Naive B cell (primary cell): ENCODE results near the gene PNLIPRP2. TPM values are rescaled to one million over a fixed set of nuclear protein-coding genes. Genes with fewer than 3 reads are reported as not detected.

Experiments
- ATAC-seq, 2 donors: fragments of 150-1000 bp; cut with Tn5 transposase; 2 replicates each; pipeline ENCODE4 v1.10.0; 2021; ENCODE audit warnings: low read depth in 2 of 2, mild to moderate bottlenecking in 2 of 2, moderate library complexity in 2 of 2
- DNase-seq: peaks from one replicate; pipeline ENCODE4 v3.0.0; 2022
- H3K27ac Mint-ChIP-seq, 6 donors: one replicate each; pipeline ENCODE4 v1.8.0; 2020 to 2022; ENCODE audit warnings: mild to moderate bottlenecking in 6 of 6, mixed read lengths in 6 of 6, moderate library complexity in 5 of 6, inconsistent platforms in 2 of 6
- H3K27me3 Mint-ChIP-seq, 3 donors: one replicate each; pipeline ENCODE4 v1.8.0; 2021 to 2022; ENCODE audit warnings: mixed read lengths in 3 of 3, mild to moderate bottlenecking in 1 of 3
- H3K36me3 Mint-ChIP-seq, 2 donors: one replicate each; pipeline ENCODE4 v1.8.0; 2020 to 2022; ENCODE audit warnings: mixed read lengths in 2 of 2, inconsistent platforms in 1 of 2, mild to moderate bottlenecking in 1 of 2
- H3K4me1 Mint-ChIP-seq, 3 donors: one replicate each; pipeline ENCODE4 v1.8.0; 2020 to 2022; ENCODE audit warnings: mixed read lengths in 3 of 3, inconsistent platforms in 1 of 3, mild to moderate bottlenecking in 1 of 3, moderate library complexity in 1 of 3
- H3K4me3 Mint-ChIP-seq, 8 donors: one replicate each; pipeline ENCODE4 v1.8.0; 2020 to 2022; ENCODE audit warnings: mild to moderate bottlenecking in 8 of 8, mixed read lengths in 8 of 8, moderate library complexity in 8 of 8, inconsistent platforms in 2 of 8
- H3K9me3 Mint-ChIP-seq, 7 donors: one replicate each; pipeline ENCODE4 v1.8.0; 2020 to 2022; ENCODE audit warnings: mixed read lengths in 7 of 7, mild to moderate bottlenecking in 5 of 7, inconsistent platforms in 2 of 7, moderate library complexity in 1 of 7
- polyA plus RNA-seq, 6 donors: library from polyadenylated mRNA; unstranded; fragments of 300-500 nt; fragmentation: Illumina TruSeq; gene quantifications; one replicate each; pipeline ENCODE4 v1.2.3, GENCODE V29; 2021; ENCODE audit warnings: low read depth in 6 of 6

The PNLIPRP2 gene
- polyA plus RNA-seq, 6 donors from 2014 or later: not detected

- no peak overlapping the region for H3K4me3 Mint-ChIP-seq
- peaks cover 16 to 37% (median 25%) of the 10 kb centered on the region in 3 donors for H3K27me3 Mint-ChIP-seq
- no peaks in the 10 kb centered on the region for H3K4me1 Mint-ChIP-seq
- no peak overlapping the region for H3K27ac Mint-ChIP-seq
- no peak for DNase-seq
- H3K9me3 Mint-ChIP-seq: peaks cover 0 to 9% (median under 1%) of the 10 kb centered on the region in 7 donors
- ATAC-seq: no peak
- H3K36me3 Mint-ChIP-seq: no peaks in the 10 kb centered on the region
These were observed 5.1 kb downstream of the PNLIPRP2 start for GRCh38 chr10:116625845-116626244.

- Mint-ChIP-seq H3K27ac (no peak overlapping the region), H3K4me1 (no peaks in the 10 kb centered on the region), H3K9me3 (peaks cover 0 to 8% (median 1%) of the 10 kb centered on the region in 7 donors), H3K4me3 (no peak overlapping the region), H3K27me3 (peaks cover 16 to 37% (median 25%) of the 10 kb centered on the region in 3 donors), H3K36me3 (no peaks in the 10 kb centered on the region)
- DNase-seq (no peak), ATAC-seq (no peak)
These were observed 6.1 kb downstream of the PNLIPRP2 start for GRCh38 chr10:116626815-116627214.

GRCh38 chr10:116627386-116627933 lies 6.7 kb downstream of the PNLIPRP2 start:
- ATAC-seq: no peak
- peaks cover 0 to 2% (median 1%) of the 10 kb centered on the region in 7 donors for H3K9me3 Mint-ChIP-seq

GRCh38 chr10:116629340-116629739 lies 8.6 kb downstream of the PNLIPRP2 start:
- DNase-seq (no peak), ATAC-seq (no peak)
- no peak overlapping the region for H3K27ac Mint-ChIP-seq
- peaks cover 0 to 5% (median 1%) of the 10 kb centered on the region in 7 donors for H3K9me3 Mint-ChIP-seq
- H3K4me1 Mint-ChIP-seq: no peaks in the 10 kb centered on the region
- H3K27me3 Mint-ChIP-seq: peaks cover 16 to 30% (median 16%) of the 10 kb centered on the region in 3 donors
- no peak overlapping the region for H3K4me3 Mint-ChIP-seq
- H3K36me3 Mint-ChIP-seq: no peaks in the 10 kb centered on the region

More at GRCh38 chr10:116627386-116627933, 6.7 kb downstream of the PNLIPRP2 start:
- H3K27ac Mint-ChIP-seq: no peak overlapping the region
- H3K36me3 Mint-ChIP-seq: no peaks in the 10 kb centered on the region
- H3K27me3 Mint-ChIP-seq: peaks cover 16 to 33% (median 23%) of the 10 kb centered on the region in 3 donors
- H3K4me3 Mint-ChIP-seq: no peak overlapping the region
- DNase-seq: no peak
- no peaks in the 10 kb centered on the region for H3K4me1 Mint-ChIP-seq

- DNase-seq: no peak
These were observed 9.3 kb downstream of the PNLIPRP2 start for GRCh38 chr10:116630020-116630419.

GRCh38 chr10:116631871-116632295 lies 11.1 kb downstream of the PNLIPRP2 start:
- DNase-seq (no peak), ATAC-seq (no peak)
- H3K27me3 Mint-ChIP-seq: peaks cover 4 to 18% (median 4%) of the 10 kb centered on the region in 3 donors
- no peak overlapping the region for H3K4me3 Mint-ChIP-seq
- H3K9me3 Mint-ChIP-seq: peaks cover 0 to 11% (median 2%) of the 10 kb centered on the region in 7 donors
- H3K36me3 Mint-ChIP-seq: no peaks in the 10 kb centered on the region
- H3K27ac Mint-ChIP-seq: no peak overlapping the region
- H3K4me1 Mint-ChIP-seq: no peaks in the 10 kb centered on the region

More at GRCh38 chr10:116630020-116630419, 9.3 kb downstream of the PNLIPRP2 start:
- Mint-ChIP-seq H3K4me3 (peak overlapping the region in 1 of 8 donors; percentile 48), H3K27ac (no peak overlapping the region), H3K9me3 (peaks cover 0 to 6% (median 1%) of the 10 kb centered on the region in 7 donors), H3K27me3 (peaks cover 16 to 30% (median 16%) of the 10 kb centered on the region in 3 donors), H3K4me1 (no peaks in the 10 kb centered on the region), H3K36me3 (no peaks in the 10 kb centered on the region)
- no peak for ATAC-seq

GRCh38 chr10:116632596-116633215 lies 12.0 kb downstream of the PNLIPRP2 start:
- no peaks in the 10 kb centered on the region for H3K4me1 Mint-ChIP-seq
- H3K36me3 Mint-ChIP-seq: no peaks in the 10 kb centered on the region
- H3K27me3 Mint-ChIP-seq: peaks cover 0 to 18% (median 4%) of the 10 kb centered on the region in 3 donors
- no peak overlapping the region for H3K27ac Mint-ChIP-seq
- peaks cover 0 to 11% (median 2%) of the 10 kb centered on the region in 7 donors for H3K9me3 Mint-ChIP-seq
- no peak for ATAC-seq
- H3K4me3 Mint-ChIP-seq: no peak overlapping the region
- DNase-seq: no peak

- Mint-ChIP-seq H3K4me1 (no peaks in the 10 kb centered on the region), H3K27ac (no peak overlapping the region), H3K4me3 (no peak overlapping the region), H3K9me3 (peaks cover 0 to 11% (median 2%) of the 10 kb centered on the region in 7 donors), H3K27me3 (peaks cover 0 to 14% (median 4%) of the 10 kb centered on the region in 3 donors), H3K36me3 (no peaks in the 10 kb centered on the region)
- no peak for DNase-seq
- ATAC-seq: no peak
These were observed 12.5 kb downstream of the PNLIPRP2 start for GRCh38 chr10:116633216-116633600.

- ATAC-seq (no peak), DNase-seq (no peak)
- Mint-ChIP-seq H3K27ac (no peak overlapping the region), H3K9me3 (peaks cover 0 to 11% (median 2%) of the 10 kb centered on the region in 7 donors), H3K36me3 (no peaks in the 10 kb centered on the region), H3K27me3 (peaks cover 0 to 2% (median under 1%) of the 10 kb centered on the region in 3 donors), H3K4me1 (no peaks in the 10 kb centered on the region), H3K4me3 (no peak overlapping the region)
These were observed 13.6 kb downstream of the PNLIPRP2 start for GRCh38 chr10:116634126-116634975.

- H3K27me3 Mint-ChIP-seq: no peaks in the 10 kb centered on the region
- DNase-seq: no peak
- no peaks in the 10 kb centered on the region for H3K4me1 Mint-ChIP-seq
- ATAC-seq: no peak
- H3K9me3 Mint-ChIP-seq: peaks cover 0 to 13% (median 7%) of the 10 kb centered on the region in 7 donors
- H3K27ac Mint-ChIP-seq: peak overlapping the region in 1 of 6 donors; percentile 1
- H3K36me3 Mint-ChIP-seq: no peaks in the 10 kb centered on the region
- no peak overlapping the region for H3K4me3 Mint-ChIP-seq
These were observed 15.6 kb downstream of the PNLIPRP2 start for GRCh38 chr10:116636385-116636784.

GRCh38 chr10:116636976-116637375 lies 16.2 kb downstream of the PNLIPRP2 start:
- ATAC-seq: no peak
- no peak overlapping the region for H3K27ac Mint-ChIP-seq
- H3K36me3 Mint-ChIP-seq: no peaks in the 10 kb centered on the region
- DNase-seq: no peak
- no peaks in the 10 kb centered on the region for H3K4me1 Mint-ChIP-seq
- no peak overlapping the region for H3K4me3 Mint-ChIP-seq
- no peaks in the 10 kb centered on the region for H3K27me3 Mint-ChIP-seq
- peaks cover 0 to 13% (median 7%) of the 10 kb centered on the region in 7 donors for H3K9me3 Mint-ChIP-seq

GRCh38 chr10:116637830-116638229 lies 17.1 kb downstream of the PNLIPRP2 start:
- no peak for DNase-seq
- no peaks in the 10 kb centered on the region for H3K4me1 Mint-ChIP-seq
- no peak overlapping the region for H3K27ac Mint-ChIP-seq
- H3K4me3 Mint-ChIP-seq: no peak overlapping the region
- ATAC-seq: no peak
- peaks cover 0 to 17% (median 7%) of the 10 kb centered on the region in 7 donors for H3K9me3 Mint-ChIP-seq
- H3K27me3 Mint-ChIP-seq: no peaks in the 10 kb centered on the region
- no peaks in the 10 kb centered on the region for H3K36me3 Mint-ChIP-seq

GRCh38 chr10:116646502-116646901 lies 25.7 kb downstream of the PNLIPRP2 start:
- Mint-ChIP-seq H3K4me1 (no peaks in the 10 kb centered on the region), H3K36me3 (no peaks in the 10 kb centered on the region), H3K4me3 (no peak overlapping the region), H3K27ac (no peak overlapping the region), H3K27me3 (peaks cover 0 to 4% (median 0%) of the 10 kb centered on the region in 3 donors), H3K9me3 (peaks cover 10 to 26% (median 14%) of the 10 kb centered on the region in 7 donors)
- ATAC-seq (no peak), DNase-seq (no peak)
